ENCODE data around the gene LRP6.

LRP6 gene

GRCh38 chr12:12116677-12117076 lies 150.2 kb downstream of the LRP6 start:
- DNase-seq (ENCODE audit: low read depth): no peak

- DNase-seq (ENCODE audit: low read depth): no peak
Observed at GRCh38 chr12:12115514-12115913, 151.3 kb downstream of the LRP6 start.

- peak; percentile 5 for DNase-seq (ENCODE audit: low read depth)
Observed at GRCh38 chr12:12110923-12111555, 155.8 kb downstream of the LRP6 start.

GRCh38 chr12:12108441-12109058 lies 158.3 kb downstream of the LRP6 start:
- no peak for DNase-seq (ENCODE audit: low read depth)

GRCh38 chr12:12107678-12108077 lies 159.2 kb downstream of the LRP6 start:
- no peak for DNase-seq (ENCODE audit: low read depth)

GRCh38 chr12:12099102-12099501 lies 167.7 kb downstream of the LRP6 start:
- no peak for DNase-seq (ENCODE audit: low read depth)

GRCh38 chr12:12098691-12099015 lies 168.2 kb downstream of the LRP6 start:
- DNase-seq (ENCODE audit: low read depth): no peak

- no peak for DNase-seq (ENCODE audit: low read depth)
Observed at GRCh38 chr12:12097891-12098690, 168.8 kb downstream of the LRP6 start.

- no peak for DNase-seq (ENCODE audit: low read depth)
Observed at GRCh38 chr12:12095021-12095420, 171.8 kb downstream of the LRP6 start.

- no peak for DNase-seq (ENCODE audit: low read depth)
Observed at GRCh38 chr12:12094481-12094880, 172.4 kb downstream of the LRP6 start.

- DNase-seq (ENCODE audit: low read depth): no peak
Observed at GRCh38 chr12:12091977-12092663, 174.7 kb downstream of the LRP6 start.

GRCh38 chr12:12091071-12091470 lies 175.8 kb downstream of the LRP6 start:
- DNase-seq (ENCODE audit: low read depth): no peak

GRCh38 chr12:12088761-12089160 lies 178.1 kb downstream of the LRP6 start:
- no peak for DNase-seq (ENCODE audit: low read depth)

GRCh38 chr12:12088147-12088546 lies 178.7 kb downstream of the LRP6 start:
- no peak for DNase-seq (ENCODE audit: low read depth)

- DNase-seq (ENCODE audit: low read depth): no peak
Observed at GRCh38 chr12:12087693-12088034, 179.2 kb downstream of the LRP6 start.

GRCh38 chr12:12086973-12087692 lies 179.7 kb downstream of the LRP6 start:
- no peak for DNase-seq (ENCODE audit: low read depth)

GRCh38 chr12:12086362-12086761 lies 180.5 kb downstream of the LRP6 start:
- DNase-seq (ENCODE audit: low read depth): no peak

- no peak for DNase-seq (ENCODE audit: low read depth)
Observed at GRCh38 chr12:12083688-12084087, 183.2 kb downstream of the LRP6 start.

- no peak for DNase-seq (ENCODE audit: low read depth)
Observed at GRCh38 chr12:12081836-12082497, 184.9 kb downstream of the LRP6 start.

GRCh38 chr12:12079291-12079690 lies 187.6 kb downstream of the LRP6 start:
- DNase-seq (ENCODE audit: low read depth): no peak

GRCh38 chr12:12072064-12072760 lies 194.6 kb downstream of the LRP6 start:
- no peak for DNase-seq (ENCODE audit: low read depth)
